ENCODE measurements around the gene HOXD13. TPM values are rescaled to one million over a fixed set of nuclear protein-coding genes. Genes with fewer than 3 reads are reported as not detected.

The HOXD13 gene
- total RNA-seq, result not detected in 2 replicates

DNA sequence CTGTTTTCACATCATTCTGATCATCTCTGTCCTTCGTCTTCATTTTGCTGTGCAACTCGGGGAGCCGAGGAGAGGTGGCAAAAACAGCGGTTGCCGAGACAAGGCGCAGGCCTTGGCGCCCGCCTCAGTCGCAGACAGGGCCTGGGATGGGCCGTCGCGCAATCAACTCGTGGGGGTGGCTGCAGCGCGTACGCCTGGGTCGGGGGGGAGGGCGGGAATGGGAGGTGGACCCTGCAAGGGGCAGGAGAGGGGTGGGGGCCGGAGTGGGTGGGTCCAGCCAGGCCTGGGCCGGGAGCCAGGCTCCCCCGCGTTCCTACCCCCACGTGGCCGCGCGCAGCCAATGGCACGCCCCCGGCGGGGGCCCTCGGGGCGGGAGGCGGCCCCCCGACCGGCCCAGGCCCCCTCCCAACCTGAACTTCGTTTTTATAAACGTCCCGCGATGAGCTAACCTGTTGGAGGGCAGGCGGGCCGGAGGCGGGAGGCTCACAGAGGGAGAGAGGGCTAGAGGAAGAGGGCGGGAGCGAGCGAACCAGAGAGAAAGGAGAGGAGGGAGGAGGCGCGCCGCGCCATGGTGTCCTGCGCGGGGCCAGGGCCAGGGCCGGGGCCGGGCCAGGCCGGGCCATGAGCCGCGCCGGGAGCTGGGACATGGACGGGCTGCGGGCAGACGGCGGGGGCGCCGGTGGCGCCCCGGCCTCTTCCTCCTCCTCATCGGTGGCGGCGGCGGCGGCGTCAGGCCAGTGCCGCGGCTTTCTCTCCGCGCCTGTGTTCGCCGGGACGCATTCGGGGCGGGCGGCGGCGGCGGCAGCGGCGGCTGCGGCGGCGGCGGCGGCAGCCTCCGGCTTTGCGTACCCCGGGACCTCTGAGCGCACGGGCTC, at the start of gene HOXD13:
Gene HOXD13 (plus strand): TSS at position 452 of the 875 bp plus-strand sequence. CDS start 170 bp downstream, at position 622.
- DNase-seq (ENCODE audit: low read depth), result no peak
- H3K4me3 ChIP-seq (ENCODE audit: low read depth, low read length), result no peak within 1 kb of the TSS
- peaks cover 90% of the 10 kb centered on the region for H3K27me3 ChIP-seq (ENCODE audit: control insufficient read depth, insufficient read depth, low read length)
- no peaks in the 10 kb centered on the region for H3K36me3 ChIP-seq (ENCODE audit: control insufficient read depth, insufficient read depth, low read length)
- TF ChIP-seq, protein P1, sequence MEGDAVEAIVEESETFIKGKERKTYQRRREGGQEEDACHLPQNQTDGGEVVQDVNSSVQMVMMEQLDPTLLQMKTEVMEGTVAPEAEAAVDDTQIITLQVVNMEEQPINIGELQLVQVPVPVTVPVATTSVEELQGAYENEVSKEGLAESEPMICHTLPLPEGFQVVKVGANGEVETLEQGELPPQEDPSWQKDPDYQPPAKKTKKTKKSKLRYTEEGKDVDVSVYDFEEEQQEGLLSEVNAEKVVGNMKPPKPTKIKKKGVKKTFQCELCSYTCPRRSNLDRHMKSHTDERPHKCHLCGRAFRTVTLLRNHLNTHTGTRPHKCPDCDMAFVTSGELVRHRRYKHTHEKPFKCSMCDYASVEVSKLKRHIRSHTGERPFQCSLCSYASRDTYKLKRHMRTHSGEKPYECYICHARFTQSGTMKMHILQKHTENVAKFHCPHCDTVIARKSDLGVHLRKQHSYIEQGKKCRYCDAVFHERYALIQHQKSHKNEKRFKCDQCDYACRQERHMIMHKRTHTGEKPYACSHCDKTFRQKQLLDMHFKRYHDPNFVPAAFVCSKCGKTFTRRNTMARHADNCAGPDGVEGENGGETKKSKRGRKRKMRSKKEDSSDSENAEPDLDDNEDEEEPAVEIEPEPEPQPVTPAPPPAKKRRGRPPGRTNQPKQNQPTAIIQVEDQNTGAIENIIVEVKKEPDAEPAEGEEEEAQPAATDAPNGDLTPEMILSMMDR (IDR thresholded peaks at IDR 0.05; ENCODE audit: insufficient read depth, low read length, poor library complexity, severe bottlenecking), result no peak

DNA sequence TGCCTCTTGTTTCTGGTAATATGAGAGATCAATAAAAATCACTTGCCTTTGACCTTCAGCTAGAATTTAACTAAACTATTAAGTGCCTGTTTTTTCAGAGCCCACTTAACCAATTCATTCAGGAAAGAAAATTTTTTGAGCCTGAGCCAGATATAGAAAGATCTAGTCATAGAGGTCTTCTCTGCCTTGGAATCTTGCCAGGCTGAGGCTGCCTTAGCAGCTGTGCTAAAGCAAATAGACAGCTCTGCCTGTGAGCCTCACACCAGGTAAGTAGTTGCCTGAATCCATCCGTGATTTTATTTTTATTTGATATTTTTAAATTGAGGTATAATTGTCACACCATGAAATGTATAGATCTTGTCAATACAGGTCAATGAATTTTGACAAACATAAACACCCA, 36.1 kb upstream of the HOXD13 start:
- Histone ChIP-seq H3K4me3 (ENCODE audit: low read depth, low read length) (no peak overlapping the region), H3K36me3 (ENCODE audit: control insufficient read depth, insufficient read depth, low read length) (no peaks in the 10 kb centered on the region), H3K27me3 (ENCODE audit: control insufficient read depth, insufficient read depth, low read length) (peaks cover 4% of the 10 kb centered on the region)
- TF ChIP-seq, protein P1 (IDR thresholded peaks at IDR 0.05; ENCODE audit: insufficient read depth, low read length, poor library complexity, severe bottlenecking), result no peak
- no peak for DNase-seq (ENCODE audit: low read depth)

DNA sequence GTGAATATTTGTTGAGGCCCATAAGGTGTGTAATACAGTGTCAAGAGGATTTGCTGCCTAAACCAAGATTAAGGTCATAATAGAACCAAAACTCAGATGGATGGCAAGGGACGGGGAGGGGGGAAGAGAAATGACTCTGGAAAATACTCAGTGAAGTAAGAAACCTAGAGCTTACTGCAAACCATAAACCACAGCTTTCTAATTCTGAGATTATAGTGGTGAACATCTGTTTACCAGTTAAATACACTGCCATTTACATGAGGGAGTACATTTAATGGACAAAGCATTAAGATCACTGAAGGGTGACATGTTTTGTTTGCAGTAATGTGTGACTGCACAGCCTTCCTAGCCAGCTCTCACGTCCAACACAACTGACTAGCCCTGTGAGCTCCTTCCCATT, 28.6 kb upstream of the HOXD13 start:
- TF ChIP-seq, protein P1 (IDR thresholded peaks at IDR 0.05; ENCODE audit: insufficient read depth, low read length, poor library complexity, severe bottlenecking), result no peak
- Histone ChIP-seq H3K4me3 (ENCODE audit: low read depth, low read length) (no peak overlapping the region), H3K36me3 (ENCODE audit: control insufficient read depth, insufficient read depth, low read length) (no peaks in the 10 kb centered on the region), H3K27me3 (ENCODE audit: control insufficient read depth, insufficient read depth, low read length) (peaks cover 34% of the 10 kb centered on the region)
- no peak for DNase-seq (ENCODE audit: low read depth)

DNA sequence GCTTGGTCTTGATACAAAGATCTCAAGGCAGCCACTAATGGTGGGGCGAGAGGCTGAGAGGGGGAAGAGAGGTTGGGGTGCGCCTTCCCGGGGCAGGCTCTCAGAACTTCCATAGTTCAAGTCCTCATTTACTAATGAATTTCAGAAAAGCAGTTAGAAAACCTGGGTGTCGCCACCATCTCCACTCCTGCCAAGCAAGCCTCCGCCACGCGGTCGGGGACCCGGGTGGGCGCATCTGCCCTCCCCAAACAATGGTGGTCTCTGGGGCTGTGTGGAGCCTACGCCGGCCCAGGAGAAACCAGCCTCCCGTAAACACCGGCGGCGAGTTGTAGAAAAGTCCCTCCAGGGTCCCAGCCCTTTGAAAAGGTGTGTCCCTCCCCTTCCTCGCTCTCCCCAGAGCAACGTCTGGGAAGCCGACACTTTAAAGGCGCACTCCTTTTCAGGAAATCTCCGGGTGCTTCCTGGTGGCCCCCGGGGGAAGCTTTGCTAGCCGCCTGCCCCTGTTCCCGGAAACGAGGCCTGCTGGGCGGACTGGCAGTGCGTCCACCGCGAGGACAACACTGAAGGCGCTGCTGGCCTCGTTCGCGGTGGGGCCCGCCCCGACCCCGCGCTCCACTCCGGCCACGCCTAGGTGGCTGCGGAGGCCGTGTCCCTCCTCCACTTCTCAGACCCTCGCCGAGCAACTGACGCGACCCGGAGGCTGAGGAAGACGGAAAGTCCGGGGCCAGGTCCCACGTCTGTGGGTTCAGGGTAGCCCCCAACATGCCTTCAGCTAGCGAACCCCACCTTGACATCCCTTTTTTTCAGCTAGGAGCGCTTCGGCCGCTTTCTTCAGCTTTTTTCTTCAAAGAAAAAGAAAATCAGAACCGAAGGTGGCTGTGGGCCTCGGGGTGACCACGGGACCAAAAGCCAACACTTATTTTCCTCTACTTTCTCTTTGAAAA, 25.6 kb upstream of the HOXD13 start:
- Histone ChIP-seq H3K4me3 (ENCODE audit: low read depth, low read length) (peak overlapping the region; percentile 4), H3K36me3 (ENCODE audit: control insufficient read depth, insufficient read depth, low read length) (no peaks in the 10 kb centered on the region), H3K27me3 (ENCODE audit: control insufficient read depth, insufficient read depth, low read length) (peaks cover 60% of the 10 kb centered on the region)
- TF ChIP-seq, protein P1 (IDR thresholded peaks at IDR 0.05; ENCODE audit: insufficient read depth, low read length, poor library complexity, severe bottlenecking), result no peak
- no peak for DNase-seq (ENCODE audit: low read depth)

DNA sequence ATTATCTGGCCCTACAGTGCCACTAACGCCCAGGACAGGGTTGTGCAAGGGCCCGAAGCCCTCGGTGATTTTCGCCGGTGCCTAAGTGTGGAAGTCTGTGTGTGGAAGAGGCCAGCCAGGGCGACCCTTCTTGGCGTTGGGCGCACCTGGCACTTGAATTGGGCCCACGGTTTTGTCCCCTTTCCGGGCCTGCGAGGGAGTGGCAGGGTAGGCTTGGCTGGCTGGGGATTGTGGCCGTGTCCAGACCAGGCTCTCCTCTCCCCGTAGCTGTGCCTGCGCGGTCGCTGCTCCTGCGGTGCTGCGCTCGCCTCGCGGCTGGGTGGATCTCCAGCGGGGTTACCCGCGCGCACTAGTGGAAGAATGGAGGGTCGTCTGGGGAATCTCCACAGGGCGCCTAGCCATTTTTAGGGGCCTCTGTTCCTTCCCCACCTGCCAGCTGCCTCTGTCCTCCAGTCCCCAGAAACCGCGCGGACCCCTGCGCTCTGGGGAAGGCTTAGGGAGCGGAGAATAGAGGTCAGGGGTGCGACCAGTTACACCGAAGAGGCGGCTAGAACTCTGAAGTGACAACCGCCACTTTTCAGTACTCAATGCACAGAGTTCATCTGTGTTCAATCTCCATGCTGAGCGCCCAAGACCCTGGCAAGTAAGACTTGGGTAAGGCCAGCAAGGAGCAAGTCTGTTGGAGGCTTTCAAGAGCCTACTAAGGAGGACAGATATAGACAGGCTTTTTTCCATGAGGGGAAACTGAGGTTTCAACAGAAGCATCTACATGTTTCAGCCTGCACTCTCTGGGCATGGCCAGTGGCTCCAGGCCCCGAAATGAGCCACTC, 24.7 kb upstream of the HOXD13 start:
- DNase-seq (ENCODE audit: low read depth), result no peak
- no peak overlapping the region for H3K4me3 ChIP-seq (ENCODE audit: low read depth, low read length)
- TF ChIP-seq, protein P1 (IDR thresholded peaks at IDR 0.05; ENCODE audit: insufficient read depth, low read length, poor library complexity, severe bottlenecking), result no peak
- peaks cover 68% of the 10 kb centered on the region for H3K27me3 ChIP-seq (ENCODE audit: control insufficient read depth, insufficient read depth, low read length)
- no peaks in the 10 kb centered on the region for H3K36me3 ChIP-seq (ENCODE audit: control insufficient read depth, insufficient read depth, low read length)
